HFF-Myc (cell line): ENCODE measurements around the gene PIGZ.

Experiments
- DNase-seq: peaks from one replicate; pipeline ENCODE4 v3.0.0-alpha.2; 2011; ENCODE audit warnings: low read depth; ENCODE audit errors: extremely low read depth
- H3K4me3 ChIP-seq: replicated peaks from 2 replicates; pipeline ENCODE4 v1.5.1; 2011; ENCODE audit warnings: low read depth, mild to moderate bottlenecking, control low read depth, low read length
- CTCF ChIP-seq: IDR thresholded peaks from 2 replicates; pipeline ENCODE4 v1.5.1; 2012; ENCODE audit warnings: mild to moderate bottlenecking, low read depth, low read length, control low read depth; ENCODE audit errors: missing control alignments

The PIGZ gene

GRCh38 chr3:196968233-196969133, at the start of gene PIGZ:
TSS of gene PIGZ (minus strand) at chr3:196968833. CDS start at chr3:196952031, 16,802 bp downstream.
- H3K4me3 ChIP-seq: peak within 1 kb of the TSS; percentile 54
- no peak for DNase-seq
- no peak for TF ChIP-seq CTCF

GRCh38 chr3:197017003-197017402, 48.4 kb upstream of the PIGZ start:
- no peak for TF ChIP-seq CTCF
- H3K4me3 ChIP-seq: no peak overlapping the region
- DNase-seq: no peak

- no peak overlapping the region for H3K4me3 ChIP-seq
- DNase-seq: no peak
- no peak for TF ChIP-seq CTCF
Measured at GRCh38 chr3:197015790-197016736, 47.4 kb upstream of the PIGZ start.

- H3K4me3 ChIP-seq: no peak overlapping the region
- TF ChIP-seq CTCF: no peak
- DNase-seq: no peak
Measured at GRCh38 chr3:197014942-197015575, 46.4 kb upstream of the PIGZ start.

- TF ChIP-seq CTCF: no peak
- DNase-seq: no peak
- no peak overlapping the region for H3K4me3 ChIP-seq
Measured at GRCh38 chr3:197014024-197014423, 45.4 kb upstream of the PIGZ start.

GRCh38 chr3:197012540-197012883, 43.9 kb upstream of the PIGZ start:
- no peak overlapping the region for H3K4me3 ChIP-seq

More at GRCh38 chr3:197012540-197012883, 43.9 kb upstream of the PIGZ start:
- TF ChIP-seq CTCF: no peak
- DNase-seq: no peak
